ENCODE measurements around the gene KCNJ18. TPM values are rescaled to one million over a fixed set of nuclear protein-coding genes. Genes with fewer than 3 reads are reported as not detected.
"Not testable (repeated sequence)": the region's sequence is repeated elsewhere in the genome, so short reads cannot be mapped to it uniquely, and the experiment has no call there.

KCNJ18 gene
- total RNA-seq, 1 donor from 2014 or later = not detected

DNA sequence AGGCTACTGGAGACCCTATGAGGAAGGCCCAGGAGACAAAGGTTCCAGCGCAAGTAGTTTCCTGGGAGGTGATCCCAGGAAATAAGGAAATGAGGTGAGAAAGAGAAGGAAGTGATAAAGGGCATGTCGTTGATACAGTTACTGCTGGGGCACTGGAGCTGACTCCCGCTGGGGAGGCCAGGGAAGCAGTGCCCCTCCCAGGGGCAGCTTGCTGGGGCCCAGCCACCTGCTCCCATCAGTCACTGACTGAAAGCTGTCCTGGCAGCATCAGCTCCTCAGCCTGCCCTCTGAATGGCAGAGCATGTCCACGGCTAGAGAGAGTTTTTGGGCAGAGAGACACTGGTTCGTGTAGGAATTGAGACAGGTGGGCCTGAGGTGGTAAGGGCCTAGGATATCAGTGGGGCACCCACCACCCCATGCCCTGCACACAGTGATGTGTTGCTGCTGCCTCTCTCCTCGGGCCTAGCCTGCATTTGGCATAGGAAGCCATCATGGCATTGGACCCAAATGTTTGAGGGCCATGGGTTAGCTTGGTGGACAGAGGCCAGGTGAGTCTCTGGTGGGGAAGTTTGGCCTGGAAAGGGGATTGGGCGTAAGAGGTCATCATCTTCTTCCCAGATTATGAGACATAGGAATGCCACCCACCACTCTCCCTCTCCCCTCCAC, 4.7 kb downstream of the KCNJ18 start:
- H3K36me3 Mint-ChIP-seq (ENCODE audit: low read depth); H3K27me3 Mint-ChIP-seq (ENCODE audit: low read depth); H3K9me3 Mint-ChIP-seq; H3K27ac Mint-ChIP-seq; H3K4me3 Mint-ChIP-seq (ENCODE audit: low read depth); DNase-seq (ENCODE audit: low spot score); H3K4me1 Mint-ChIP-seq (ENCODE audit: low read depth); intact Hi-C loops (cut with micrococcal nuclease): not testable (repeated sequence)

DNA sequence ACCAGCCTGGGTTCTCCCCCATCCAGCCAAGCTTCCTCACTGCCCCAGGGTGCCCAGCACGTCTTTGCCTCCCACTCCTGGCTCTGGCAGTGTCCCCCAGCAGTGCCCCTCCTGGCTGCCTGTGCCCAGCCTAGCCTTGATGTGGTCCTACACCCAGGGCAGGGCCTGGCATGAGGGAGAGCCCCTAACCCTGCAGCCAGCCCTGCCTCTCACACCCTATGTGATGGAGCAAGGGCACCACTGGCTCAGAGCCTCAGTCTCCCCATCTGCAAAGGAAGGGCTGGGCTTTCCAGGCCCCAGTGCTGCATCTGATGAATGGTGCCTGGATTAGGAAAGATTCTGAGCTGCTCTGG, 5.2 kb downstream of the KCNJ18 start:
- H3K4me1 Mint-ChIP-seq (ENCODE audit: low read depth); intact Hi-C loops (cut with micrococcal nuclease); H3K27ac Mint-ChIP-seq; DNase-seq (ENCODE audit: low spot score); H3K27me3 Mint-ChIP-seq (ENCODE audit: low read depth); H3K4me3 Mint-ChIP-seq (ENCODE audit: low read depth); H3K9me3 Mint-ChIP-seq; H3K36me3 Mint-ChIP-seq (ENCODE audit: low read depth): not testable (repeated sequence)

DNA sequence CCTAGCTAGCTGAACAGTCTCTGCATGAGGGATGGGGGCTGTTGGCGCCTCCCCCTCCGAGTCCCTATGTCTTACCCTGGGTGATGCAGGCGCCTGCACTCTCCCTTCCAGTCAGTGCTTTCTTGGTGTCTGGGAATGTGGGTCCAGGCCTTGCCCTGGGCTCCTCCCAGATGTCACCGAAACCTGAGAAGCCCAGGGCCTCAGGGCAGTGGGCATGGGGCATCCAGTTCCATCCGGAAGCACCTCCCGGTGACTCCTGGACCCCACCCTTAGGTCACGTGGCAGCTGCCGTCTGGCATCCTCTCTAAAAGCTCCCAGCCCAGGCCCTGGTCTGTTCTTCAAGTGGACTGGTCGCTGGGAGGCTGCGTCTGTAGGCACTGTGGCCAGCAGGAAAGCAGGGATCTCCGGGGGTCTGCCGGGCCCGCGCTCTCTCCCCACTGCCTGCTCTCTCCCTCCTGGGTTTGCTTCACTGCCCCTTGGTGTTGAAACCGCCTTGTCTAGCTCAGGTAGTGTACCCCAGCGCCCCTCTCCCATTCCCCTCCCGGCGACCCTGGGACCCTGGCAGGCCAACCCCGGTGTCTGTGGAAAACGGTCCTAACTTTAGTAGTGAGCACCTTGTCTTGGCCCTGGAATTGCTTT, 6.2 kb downstream of the KCNJ18 start:
- H3K9me3 Mint-ChIP-seq; H3K36me3 Mint-ChIP-seq (ENCODE audit: low read depth); H3K4me1 Mint-ChIP-seq (ENCODE audit: low read depth); intact Hi-C loops (cut with micrococcal nuclease); DNase-seq (ENCODE audit: low spot score); H3K27ac Mint-ChIP-seq; H3K4me3 Mint-ChIP-seq (ENCODE audit: low read depth); H3K27me3 Mint-ChIP-seq (ENCODE audit: low read depth): not testable (repeated sequence)

DNA sequence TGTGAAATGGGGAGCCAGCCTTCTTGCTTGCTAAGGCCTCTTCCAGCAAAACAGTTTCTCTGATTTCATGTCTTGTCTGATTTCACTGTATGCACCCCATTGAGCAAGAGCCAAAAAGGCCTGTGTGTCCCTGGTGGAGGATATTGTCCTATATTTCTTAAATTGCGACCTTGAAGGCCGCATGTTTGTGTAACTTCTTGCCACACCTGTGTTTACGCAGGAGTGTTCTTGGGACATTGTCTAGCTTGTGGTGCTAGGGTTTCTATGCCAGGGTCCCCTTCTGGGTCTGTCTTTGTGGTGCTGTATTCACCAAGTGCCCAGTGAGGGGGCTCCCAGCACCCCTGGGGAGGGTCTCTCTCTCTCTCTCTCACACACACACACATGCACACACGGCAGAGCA, 6.8 kb downstream of the KCNJ18 start:
- H3K36me3 Mint-ChIP-seq (ENCODE audit: low read depth); H3K27ac Mint-ChIP-seq; H3K9me3 Mint-ChIP-seq; H3K4me3 Mint-ChIP-seq (ENCODE audit: low read depth); intact Hi-C loops (cut with micrococcal nuclease); DNase-seq (ENCODE audit: low spot score); H3K4me1 Mint-ChIP-seq (ENCODE audit: low read depth); H3K27me3 Mint-ChIP-seq (ENCODE audit: low read depth): not testable (repeated sequence)

DNA sequence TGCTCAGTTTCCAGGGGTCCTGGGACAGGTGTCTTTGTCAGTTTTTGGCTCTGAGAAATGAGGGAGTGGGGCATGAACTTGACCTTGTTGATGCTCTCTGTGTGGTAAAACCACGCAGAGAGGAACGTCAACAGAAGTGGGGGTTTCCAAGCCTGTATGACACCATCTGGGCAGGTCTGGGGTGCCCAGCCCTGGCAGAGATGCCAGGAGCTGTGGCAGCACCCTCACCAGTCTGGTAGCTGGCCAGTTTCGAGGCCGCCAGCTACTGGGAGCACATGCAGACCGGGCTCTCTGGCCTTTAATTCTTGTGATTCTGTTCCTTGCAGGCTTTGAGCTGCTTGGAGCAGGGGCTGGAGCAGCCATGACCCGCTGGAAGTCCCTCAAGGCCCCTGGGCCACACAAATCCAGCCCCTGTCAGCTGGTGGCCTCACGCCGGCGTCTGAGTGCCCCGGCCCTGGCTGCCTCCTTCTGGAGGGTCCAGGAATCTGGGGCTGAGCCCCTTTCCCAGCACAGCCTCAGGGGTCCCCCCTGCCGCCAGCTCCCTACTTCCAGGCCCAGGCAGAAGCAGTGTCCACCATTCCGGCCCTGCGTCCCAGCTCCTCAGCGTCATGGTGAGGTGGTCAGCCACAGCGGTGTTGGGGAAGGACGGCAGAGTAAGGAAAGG, 7.4 kb downstream of the KCNJ18 start:
- intact Hi-C loops (cut with micrococcal nuclease); DNase-seq (ENCODE audit: low spot score); H3K36me3 Mint-ChIP-seq (ENCODE audit: low read depth); H3K27me3 Mint-ChIP-seq (ENCODE audit: low read depth); H3K9me3 Mint-ChIP-seq; H3K4me3 Mint-ChIP-seq (ENCODE audit: low read depth); H3K4me1 Mint-ChIP-seq (ENCODE audit: low read depth); H3K27ac Mint-ChIP-seq: not testable (repeated sequence)

DNA sequence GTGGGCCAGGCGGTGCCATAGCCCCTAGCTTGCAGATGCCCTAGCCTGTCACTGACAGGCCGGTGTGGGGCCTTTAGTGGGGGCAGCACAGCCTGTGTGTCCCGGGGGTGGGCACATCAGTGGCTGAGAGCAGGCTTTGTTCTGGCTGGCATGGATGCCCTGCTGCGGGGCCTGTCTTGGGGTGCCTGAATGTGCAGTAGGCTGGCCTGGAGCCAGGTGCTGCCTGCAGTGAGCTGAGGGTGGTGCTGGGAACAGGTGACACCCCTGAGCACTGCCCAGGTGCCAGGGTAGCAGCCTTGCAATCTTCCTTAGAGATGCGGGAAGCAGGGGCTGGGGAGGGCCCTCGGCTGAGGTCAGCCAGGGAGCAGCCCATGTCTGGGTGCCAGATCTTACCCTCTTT, 8.8 kb downstream of the KCNJ18 start:
- H3K27me3 Mint-ChIP-seq (ENCODE audit: low read depth); DNase-seq (ENCODE audit: low spot score); intact Hi-C loops (cut with micrococcal nuclease); H3K27ac Mint-ChIP-seq; H3K36me3 Mint-ChIP-seq (ENCODE audit: low read depth); H3K4me3 Mint-ChIP-seq (ENCODE audit: low read depth); H3K9me3 Mint-ChIP-seq; H3K4me1 Mint-ChIP-seq (ENCODE audit: low read depth): not testable (repeated sequence)

DNA sequence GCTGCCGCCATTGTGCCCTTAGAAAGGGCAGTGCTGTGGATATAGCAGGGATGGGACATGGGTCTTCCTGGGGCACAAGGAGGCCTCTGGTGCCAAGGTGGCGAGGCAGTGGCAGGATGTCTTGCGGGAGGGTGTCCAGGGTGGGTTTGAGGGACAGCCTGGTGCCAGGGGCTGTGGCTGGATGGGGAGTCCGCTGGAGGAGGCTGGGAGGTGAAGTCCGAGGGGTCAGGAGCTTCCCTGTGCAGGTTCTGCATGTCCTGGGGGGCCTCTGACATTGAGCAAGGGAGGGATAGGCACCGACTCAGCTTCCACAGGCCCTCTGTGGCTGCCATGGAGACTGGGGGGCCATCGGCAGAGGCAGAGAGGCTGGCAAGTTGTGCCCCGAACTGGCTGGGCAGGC, 9.7 kb downstream of the KCNJ18 start:
- H3K27me3 Mint-ChIP-seq (ENCODE audit: low read depth); H3K36me3 Mint-ChIP-seq (ENCODE audit: low read depth); H3K4me1 Mint-ChIP-seq (ENCODE audit: low read depth); intact Hi-C loops (cut with micrococcal nuclease); DNase-seq (ENCODE audit: low spot score); H3K9me3 Mint-ChIP-seq; H3K27ac Mint-ChIP-seq; H3K4me3 Mint-ChIP-seq (ENCODE audit: low read depth): not testable (repeated sequence)

DNA sequence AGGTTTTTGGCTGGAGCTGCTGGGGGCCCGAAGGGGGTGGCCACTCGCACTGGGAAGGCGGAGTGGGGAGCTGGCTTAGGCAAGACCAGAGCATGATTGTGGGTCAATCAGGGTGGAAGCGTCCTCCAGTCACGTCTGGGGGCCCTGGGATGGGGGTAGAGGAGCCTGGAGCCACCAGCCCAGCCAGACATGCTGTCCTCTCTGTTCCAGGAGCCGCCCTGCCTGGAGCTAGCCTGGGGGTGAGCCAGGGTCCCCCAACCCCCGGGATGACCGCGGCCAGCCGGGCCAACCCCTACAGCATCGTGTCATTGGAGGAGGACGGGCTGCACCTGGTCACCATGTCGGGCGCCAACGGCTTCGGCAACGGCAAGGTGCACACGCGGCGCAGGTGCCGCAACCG, 10.2 kb downstream of the KCNJ18 start:
- intact Hi-C loops (cut with micrococcal nuclease); H3K9me3 Mint-ChIP-seq; H3K27ac Mint-ChIP-seq; H3K4me3 Mint-ChIP-seq (ENCODE audit: low read depth); H3K36me3 Mint-ChIP-seq (ENCODE audit: low read depth); DNase-seq (ENCODE audit: low spot score); H3K27me3 Mint-ChIP-seq (ENCODE audit: low read depth); H3K4me1 Mint-ChIP-seq (ENCODE audit: low read depth): not testable (repeated sequence)

DNA sequence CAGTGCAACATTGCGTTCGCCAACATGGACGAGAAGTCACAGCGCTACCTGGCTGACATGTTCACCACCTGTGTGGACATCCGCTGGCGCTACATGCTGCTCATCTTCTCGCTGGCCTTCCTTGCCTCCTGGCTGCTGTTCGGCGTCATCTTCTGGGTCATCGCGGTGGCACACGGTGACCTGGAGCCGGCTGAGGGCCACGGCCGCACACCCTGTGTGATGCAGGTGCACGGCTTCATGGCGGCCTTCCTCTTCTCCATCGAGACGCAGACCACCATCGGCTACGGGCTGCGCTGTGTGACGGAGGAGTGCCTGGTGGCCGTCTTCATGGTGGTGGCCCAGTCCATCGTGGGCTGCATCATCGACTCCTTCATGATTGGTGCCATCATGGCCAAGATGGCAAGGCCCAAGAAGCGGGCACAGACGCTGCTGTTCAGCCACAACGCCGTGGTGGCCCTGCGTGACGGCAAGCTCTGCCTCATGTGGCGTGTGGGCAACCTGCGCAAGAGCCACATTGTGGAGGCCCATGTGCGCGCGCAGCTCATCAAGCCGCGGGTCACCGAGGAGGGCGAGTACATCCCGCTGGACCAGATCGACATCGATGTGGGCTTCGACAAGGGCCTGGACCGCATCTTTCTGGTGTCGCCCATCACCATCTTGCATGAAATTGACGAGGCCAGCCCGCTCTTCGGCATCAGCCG, 10.8 kb downstream of the KCNJ18 start:
- DNase-seq (ENCODE audit: low spot score); H3K4me3 Mint-ChIP-seq (ENCODE audit: low read depth); H3K27me3 Mint-ChIP-seq (ENCODE audit: low read depth); intact Hi-C loops (cut with micrococcal nuclease); H3K9me3 Mint-ChIP-seq; H3K27ac Mint-ChIP-seq; H3K4me1 Mint-ChIP-seq (ENCODE audit: low read depth); H3K36me3 Mint-ChIP-seq (ENCODE audit: low read depth): not testable (repeated sequence)

DNA sequence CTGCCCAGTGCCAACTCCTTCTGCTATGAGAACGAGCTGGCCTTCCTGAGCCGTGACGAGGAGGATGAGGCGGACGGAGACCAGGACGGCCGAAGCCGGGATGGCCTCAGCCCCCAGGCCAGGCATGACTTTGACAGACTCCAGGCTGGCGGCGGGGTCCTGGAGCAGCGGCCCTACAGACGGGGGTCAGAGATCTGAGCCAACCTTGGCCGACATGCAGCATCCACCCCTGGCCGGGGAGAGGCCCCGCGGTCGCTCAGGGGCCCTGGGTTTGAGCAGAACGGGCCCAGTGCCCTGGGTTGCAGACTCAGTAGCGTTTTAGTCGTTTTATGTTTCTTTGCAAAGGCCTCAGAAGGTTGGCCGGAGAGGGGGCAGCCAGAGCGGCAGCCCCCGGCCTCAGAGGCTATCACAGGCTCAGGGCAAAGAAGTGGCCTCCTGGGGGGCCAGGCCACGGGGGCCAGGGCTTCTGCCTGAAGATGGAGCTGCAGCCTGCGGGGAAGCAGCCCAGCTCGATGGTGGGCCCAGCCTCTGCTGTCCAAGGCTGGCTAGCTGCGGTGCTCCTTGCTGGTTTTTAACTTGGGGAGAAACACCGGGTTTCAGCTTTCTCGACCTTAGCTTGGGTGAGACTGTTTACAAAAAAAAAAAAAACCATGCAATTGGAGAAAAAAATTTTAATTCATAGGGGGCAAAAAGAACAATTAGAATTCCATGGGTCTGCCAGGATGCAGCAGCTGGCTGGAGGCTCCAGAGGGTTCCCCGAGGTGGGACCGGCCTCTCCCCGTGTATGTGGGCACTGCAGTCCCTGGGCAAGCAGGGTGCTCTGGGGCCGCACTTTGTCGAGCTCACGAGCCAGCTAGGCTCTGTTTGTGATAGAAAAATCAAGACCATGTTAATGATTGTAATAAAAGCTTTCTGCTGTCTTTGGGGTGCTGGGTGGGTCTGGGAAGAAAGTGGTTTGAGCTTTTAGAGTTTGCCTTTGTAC, 11.9 kb downstream of the KCNJ18 start:
- H3K27me3 Mint-ChIP-seq (ENCODE audit: low read depth); H3K4me1 Mint-ChIP-seq (ENCODE audit: low read depth); H3K4me3 Mint-ChIP-seq (ENCODE audit: low read depth); H3K36me3 Mint-ChIP-seq (ENCODE audit: low read depth); H3K27ac Mint-ChIP-seq; DNase-seq (ENCODE audit: low spot score); intact Hi-C loops (cut with micrococcal nuclease); H3K9me3 Mint-ChIP-seq: not testable (repeated sequence)

DNA sequence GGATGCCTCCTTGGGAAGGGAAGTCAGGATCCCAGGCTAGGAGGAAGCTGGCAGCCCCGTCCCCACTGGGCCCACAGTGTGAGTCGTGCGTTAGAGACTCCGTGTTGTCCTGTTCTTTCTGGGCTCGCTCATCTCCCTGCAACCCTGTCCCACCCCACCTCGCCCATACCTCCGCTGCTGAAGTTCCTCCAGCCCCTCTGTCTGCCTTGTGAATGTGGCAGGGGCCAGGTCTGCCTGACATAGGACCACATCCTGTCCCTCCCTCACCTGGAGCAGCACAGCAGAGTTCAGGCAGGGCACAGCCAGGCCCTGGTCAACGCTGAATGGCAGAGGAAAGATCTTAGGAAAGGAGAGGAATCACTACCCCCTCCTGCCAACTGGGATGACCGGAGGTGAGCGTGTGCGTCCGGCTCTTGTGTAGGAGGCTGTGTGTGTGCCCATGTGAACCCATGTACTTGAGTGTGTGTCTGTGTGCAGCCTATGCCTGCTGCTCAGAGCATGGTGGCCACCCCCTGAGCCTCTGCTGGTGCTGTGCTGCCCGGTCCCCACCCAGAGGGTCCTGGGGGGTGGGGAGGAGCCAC, 12.8 kb downstream of the KCNJ18 start:
- no peak for DNase-seq (ENCODE audit: low spot score)
- no peaks in the 10 kb centered on the region for H3K4me1 Mint-ChIP-seq (ENCODE audit: low read depth)
- intact Hi-C loops (cut with micrococcal nuclease) = no loop called here
- H3K4me3 Mint-ChIP-seq (ENCODE audit: low read depth) = no peak overlapping the region
- no peak overlapping the region for H3K27ac Mint-ChIP-seq
- no peaks in the 10 kb centered on the region for H3K9me3 Mint-ChIP-seq
- no peaks in the 10 kb centered on the region for H3K27me3 Mint-ChIP-seq (ENCODE audit: low read depth)
- no peaks in the 10 kb centered on the region for H3K36me3 Mint-ChIP-seq (ENCODE audit: low read depth)

DNA sequence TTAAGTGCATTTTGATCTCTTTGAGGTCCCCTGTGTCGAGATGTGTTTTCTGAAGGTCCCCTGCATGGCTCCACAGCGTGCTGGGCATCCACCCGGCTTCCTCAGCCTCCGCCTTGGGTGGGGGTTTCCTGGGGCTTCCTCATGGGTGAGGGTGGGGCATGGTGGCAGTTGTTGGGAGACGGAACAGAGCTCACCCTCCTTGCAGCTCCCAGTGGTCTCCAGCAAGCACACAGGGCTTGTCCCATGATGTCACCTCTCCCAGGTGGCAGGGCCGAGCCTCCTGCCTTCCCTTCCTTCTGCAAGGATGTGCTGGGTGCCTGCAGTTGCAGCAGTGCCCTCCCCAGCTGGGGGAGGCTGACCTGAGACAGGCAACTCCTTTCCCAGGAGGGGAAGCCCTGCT, 13.4 kb downstream of the KCNJ18 start:
- DNase-seq (ENCODE audit: low spot score); intact Hi-C loops (cut with micrococcal nuclease); H3K9me3 Mint-ChIP-seq: not testable (repeated sequence)

More for the DNA sequence above, 13.4 kb downstream of the KCNJ18 start:
- not testable (repeated sequence) for H3K27me3 Mint-ChIP-seq (ENCODE audit: low read depth); H3K27ac Mint-ChIP-seq; H3K4me1 Mint-ChIP-seq (ENCODE audit: low read depth); H3K4me3 Mint-ChIP-seq (ENCODE audit: low read depth); H3K36me3 Mint-ChIP-seq (ENCODE audit: low read depth)
